GM12878 (cell line): Measurements from ENCODE around the gene PPP1R12A.
"Not testable (repeated sequence)": the region's sequence is repeated elsewhere in the genome, so short reads cannot be mapped to it uniquely, and the experiment has no call there.

Source experiments
- CTCF ChIP-seq, 3 experiments: IDR thresholded peaks in 2 of 3; conservative IDR thresholded peaks in 1 of 3; 2 replicates each; pipeline ENCODE4 v1.5.1; 2011; ENCODE audit warnings: low read depth in 3 of 3, low read length in 3 of 3, mild to moderate bottlenecking in 3 of 3, control low read depth in 2 of 3, moderate library complexity in 2 of 3, inconsistent platforms in 1 of 3, mixed read lengths in 1 of 3; ENCODE audit not compliant: control insufficient read depth in 2 of 3, insufficient read depth in 1 of 3; ENCODE audit errors: extremely low read depth in 1 of 3
- ETV6 ChIP-seq, 2 experiments: fragments of 450-650 bp in 1 of 2; IDR thresholded peaks in 1 of 2; conservative IDR thresholded peaks in 1 of 2; 2 replicates each; pipeline ENCODE4 v1.6.1; 2014; ENCODE audit warnings: antibody characterized with exemption in 1 of 2, borderline replicate concordance in 1 of 2, low read depth in 1 of 2, mild to moderate bottlenecking in 1 of 2, moderate library complexity in 1 of 2
- HCFC1 ChIP-seq: fragments of 150-350 bp; IDR thresholded peaks from 2 replicates; pipeline ENCODE4 v1.6.1; 2014; ENCODE audit warnings: low read length
- HDAC2 ChIP-seq: fragments of 200-600 bp; sonication (generic); IDR thresholded peaks from 2 replicates; pipeline ENCODE4 v1.6.1; 2017
- IKZF1 ChIP-seq: fragments of 450-650 bp; conservative IDR thresholded peaks from 2 replicates; pipeline ENCODE4 v1.6.1; 2017; ENCODE audit warnings: antibody characterized with exemption, mild to moderate bottlenecking
- JUND ChIP-seq: IDR thresholded peaks from 2 replicates; pipeline ENCODE4 v1.6.1; 2012; ENCODE audit warnings: low read depth, mild to moderate bottlenecking, low read length, improper control_type of control experiment, moderate library complexity
- POLR2A ChIP-seq: IDR thresholded peaks from 2 replicates; pipeline ENCODE4 v1.6.1; 2011; ENCODE audit warnings: low read depth, mild to moderate bottlenecking, low read length
- RB1 ChIP-seq: fragments of 450-650 bp; formaldehyde crosslinking; IDR thresholded peaks from 2 replicates; pipeline ENCODE4 v1.6.1; 2017; ENCODE audit warnings: mild to moderate bottlenecking, borderline replicate concordance
- SP1 ChIP-seq: IDR thresholded peaks from one replicate; pipeline ENCODE4 v1.6.1; 2011; ENCODE audit warnings: low read depth, low read length
- TF ChIP-seq, protein P1 (sequence below): fragments of 450-650 bp; formaldehyde crosslinking; IDR thresholded peaks from 2 replicates; pipeline ENCODE4 v1.5.0; 2022; ENCODE audit warnings: mild to moderate bottlenecking, missing genetic modification characterization
- TF ChIP-seq, protein P2 (sequence below): IDR thresholded peaks from 2 replicates; pipeline ENCODE4 v1.6.1; 2012; ENCODE audit warnings: low read length, inconsistent platforms
- TF ChIP-seq, protein P3 (sequence below): IDR thresholded peaks from 2 replicates; pipeline ENCODE4 v1.6.1; 2012; ENCODE audit warnings: low read depth, low read length, improper control_type of control experiment
- TF ChIP-seq, protein P4 (sequence below): IDR thresholded peaks from 2 replicates; pipeline ENCODE4 v1.6.1; 2012; ENCODE audit warnings: mild to moderate bottlenecking, low read depth, low read length

- TF ChIP-seq, protein P1, sequence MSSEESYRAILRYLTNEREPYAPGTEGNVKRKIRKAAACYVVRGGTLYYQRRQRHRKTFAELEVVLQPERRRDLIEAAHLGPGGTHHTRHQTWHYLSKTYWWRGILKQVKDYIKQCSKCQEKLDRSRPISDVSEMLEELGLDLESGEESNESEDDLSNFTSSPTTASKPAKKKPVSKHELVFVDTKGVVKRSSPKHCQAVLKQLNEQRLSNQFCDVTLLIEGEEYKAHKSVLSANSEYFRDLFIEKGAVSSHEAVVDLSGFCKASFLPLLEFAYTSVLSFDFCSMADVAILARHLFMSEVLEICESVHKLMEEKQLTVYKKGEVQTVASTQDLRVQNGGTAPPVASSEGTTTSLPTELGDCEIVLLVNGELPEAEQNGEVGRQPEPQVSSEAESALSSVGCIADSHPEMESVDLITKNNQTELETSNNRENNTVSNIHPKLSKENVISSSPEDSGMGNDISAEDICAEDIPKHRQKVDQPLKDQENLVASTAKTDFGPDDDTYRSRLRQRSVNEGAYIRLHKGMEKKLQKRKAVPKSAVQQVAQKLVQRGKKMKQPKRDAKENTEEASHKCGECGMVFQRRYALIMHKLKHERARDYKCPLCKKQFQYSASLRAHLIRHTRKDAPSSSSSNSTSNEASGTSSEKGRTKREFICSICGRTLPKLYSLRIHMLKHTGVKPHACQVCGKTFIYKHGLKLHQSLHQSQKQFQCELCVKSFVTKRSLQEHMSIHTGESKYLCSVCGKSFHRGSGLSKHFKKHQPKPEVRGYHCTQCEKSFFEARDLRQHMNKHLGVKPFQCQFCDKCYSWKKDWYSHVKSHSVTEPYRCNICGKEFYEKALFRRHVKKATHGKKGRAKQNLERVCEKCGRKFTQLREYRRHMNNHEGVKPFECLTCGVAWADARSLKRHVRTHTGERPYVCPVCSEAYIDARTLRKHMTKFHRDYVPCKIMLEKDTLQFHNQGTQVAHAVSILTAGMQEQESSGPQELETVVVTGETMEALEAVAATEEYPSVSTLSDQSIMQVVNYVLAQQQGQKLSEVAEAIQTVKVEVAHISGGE (CRISPR knock-in tag), result not testable (repeated sequence)
- TF ChIP-seq HCFC1; CTCF (IDR thresholded peaks at IDR 0.05 in 2 of 3, conservative IDR thresholded peaks at IDR 0.05 in 1 of 3; ENCODE audit: control insufficient read depth in 2 of 3, extremely low read depth in 1 of 3, insufficient read depth in 1 of 3, low read depth in 3 of 3, low read length in 3 of 3); HDAC2; SP1; POLR2A; RB1; JUND; ETV6 (conservative IDR thresholded peaks at IDR 0.05 in 1 of 2, IDR thresholded peaks at IDR 0.05 in 1 of 2; ENCODE audit: borderline replicate concordance in 1 of 2, low read depth in 1 of 2); IKZF1: not testable (repeated sequence)
- TF ChIP-seq, protein P2, sequence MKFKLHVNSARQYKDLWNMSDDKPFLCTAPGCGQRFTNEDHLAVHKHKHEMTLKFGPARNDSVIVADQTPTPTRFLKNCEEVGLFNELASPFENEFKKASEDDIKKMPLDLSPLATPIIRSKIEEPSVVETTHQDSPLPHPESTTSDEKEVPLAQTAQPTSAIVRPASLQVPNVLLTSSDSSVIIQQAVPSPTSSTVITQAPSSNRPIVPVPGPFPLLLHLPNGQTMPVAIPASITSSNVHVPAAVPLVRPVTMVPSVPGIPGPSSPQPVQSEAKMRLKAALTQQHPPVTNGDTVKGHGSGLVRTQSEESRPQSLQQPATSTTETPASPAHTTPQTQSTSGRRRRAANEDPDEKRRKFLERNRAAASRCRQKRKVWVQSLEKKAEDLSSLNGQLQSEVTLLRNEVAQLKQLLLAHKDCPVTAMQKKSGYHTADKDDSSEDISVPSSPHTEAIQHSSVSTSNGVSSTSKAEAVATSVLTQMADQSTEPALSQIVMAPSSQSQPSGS, result not testable (repeated sequence)
- TF ChIP-seq, protein P3, sequence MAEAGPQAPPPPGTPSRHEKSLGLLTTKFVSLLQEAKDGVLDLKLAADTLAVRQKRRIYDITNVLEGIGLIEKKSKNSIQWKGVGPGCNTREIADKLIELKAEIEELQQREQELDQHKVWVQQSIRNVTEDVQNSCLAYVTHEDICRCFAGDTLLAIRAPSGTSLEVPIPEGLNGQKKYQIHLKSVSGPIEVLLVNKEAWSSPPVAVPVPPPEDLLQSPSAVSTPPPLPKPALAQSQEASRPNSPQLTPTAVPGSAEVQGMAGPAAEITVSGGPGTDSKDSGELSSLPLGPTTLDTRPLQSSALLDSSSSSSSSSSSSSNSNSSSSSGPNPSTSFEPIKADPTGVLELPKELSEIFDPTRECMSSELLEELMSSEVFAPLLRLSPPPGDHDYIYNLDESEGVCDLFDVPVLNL, result not testable (repeated sequence)
- TF ChIP-seq, protein P4, sequence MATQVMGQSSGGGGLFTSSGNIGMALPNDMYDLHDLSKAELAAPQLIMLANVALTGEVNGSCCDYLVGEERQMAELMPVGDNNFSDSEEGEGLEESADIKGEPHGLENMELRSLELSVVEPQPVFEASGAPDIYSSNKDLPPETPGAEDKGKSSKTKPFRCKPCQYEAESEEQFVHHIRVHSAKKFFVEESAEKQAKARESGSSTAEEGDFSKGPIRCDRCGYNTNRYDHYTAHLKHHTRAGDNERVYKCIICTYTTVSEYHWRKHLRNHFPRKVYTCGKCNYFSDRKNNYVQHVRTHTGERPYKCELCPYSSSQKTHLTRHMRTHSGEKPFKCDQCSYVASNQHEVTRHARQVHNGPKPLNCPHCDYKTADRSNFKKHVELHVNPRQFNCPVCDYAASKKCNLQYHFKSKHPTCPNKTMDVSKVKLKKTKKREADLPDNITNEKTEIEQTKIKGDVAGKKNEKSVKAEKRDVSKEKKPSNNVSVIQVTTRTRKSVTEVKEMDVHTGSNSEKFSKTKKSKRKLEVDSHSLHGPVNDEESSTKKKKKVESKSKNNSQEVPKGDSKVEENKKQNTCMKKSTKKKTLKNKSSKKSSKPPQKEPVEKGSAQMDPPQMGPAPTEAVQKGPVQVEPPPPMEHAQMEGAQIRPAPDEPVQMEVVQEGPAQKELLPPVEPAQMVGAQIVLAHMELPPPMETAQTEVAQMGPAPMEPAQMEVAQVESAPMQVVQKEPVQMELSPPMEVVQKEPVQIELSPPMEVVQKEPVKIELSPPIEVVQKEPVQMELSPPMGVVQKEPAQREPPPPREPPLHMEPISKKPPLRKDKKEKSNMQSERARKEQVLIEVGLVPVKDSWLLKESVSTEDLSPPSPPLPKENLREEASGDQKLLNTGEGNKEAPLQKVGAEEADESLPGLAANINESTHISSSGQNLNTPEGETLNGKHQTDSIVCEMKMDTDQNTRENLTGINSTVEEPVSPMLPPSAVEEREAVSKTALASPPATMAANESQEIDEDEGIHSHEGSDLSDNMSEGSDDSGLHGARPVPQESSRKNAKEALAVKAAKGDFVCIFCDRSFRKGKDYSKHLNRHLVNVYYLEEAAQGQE, result not testable (repeated sequence)
Observed at GRCh38 chr12:79977856-79978460, 43.1 kb upstream of the PPP1R12A start.
